Measurements from ENCODE around the gene FAR1.

FAR1 gene

DNA sequence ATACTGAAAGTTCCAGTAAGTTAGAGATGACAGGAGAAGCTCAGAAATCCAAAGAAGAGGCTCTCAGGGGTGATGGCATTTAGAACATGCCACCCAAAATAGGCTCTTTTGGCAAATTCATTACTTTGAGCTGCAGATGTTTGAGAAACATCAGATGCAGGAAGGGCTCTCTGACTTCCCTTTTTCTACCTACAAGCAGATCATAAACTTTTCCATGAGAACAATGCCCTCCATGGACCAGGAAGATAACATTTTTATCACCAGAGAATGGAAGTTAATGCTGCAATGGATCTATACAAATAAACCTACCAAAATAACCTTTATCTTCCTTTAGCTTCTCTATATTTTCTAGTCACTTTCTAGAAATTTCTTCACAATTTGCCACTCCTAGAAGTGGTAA is 32.7 kb upstream of the FAR1 start:
- H3K36me3 ChIP-seq (ENCODE audit: control insufficient read depth, insufficient read depth, low read length), result no peaks in the 10 kb centered on the region
- no peaks in the 10 kb centered on the region for H3K27me3 ChIP-seq (replicated peaks; ENCODE audit: control insufficient read depth, insufficient read depth, low read length)
- H3K4me3 ChIP-seq (replicated peaks; ENCODE audit: low read depth, low read length), result no peak overlapping the region
- DNase-seq (ENCODE audit: extremely low read depth, insufficient read length), result no peak
- TF ChIP-seq, protein P1, sequence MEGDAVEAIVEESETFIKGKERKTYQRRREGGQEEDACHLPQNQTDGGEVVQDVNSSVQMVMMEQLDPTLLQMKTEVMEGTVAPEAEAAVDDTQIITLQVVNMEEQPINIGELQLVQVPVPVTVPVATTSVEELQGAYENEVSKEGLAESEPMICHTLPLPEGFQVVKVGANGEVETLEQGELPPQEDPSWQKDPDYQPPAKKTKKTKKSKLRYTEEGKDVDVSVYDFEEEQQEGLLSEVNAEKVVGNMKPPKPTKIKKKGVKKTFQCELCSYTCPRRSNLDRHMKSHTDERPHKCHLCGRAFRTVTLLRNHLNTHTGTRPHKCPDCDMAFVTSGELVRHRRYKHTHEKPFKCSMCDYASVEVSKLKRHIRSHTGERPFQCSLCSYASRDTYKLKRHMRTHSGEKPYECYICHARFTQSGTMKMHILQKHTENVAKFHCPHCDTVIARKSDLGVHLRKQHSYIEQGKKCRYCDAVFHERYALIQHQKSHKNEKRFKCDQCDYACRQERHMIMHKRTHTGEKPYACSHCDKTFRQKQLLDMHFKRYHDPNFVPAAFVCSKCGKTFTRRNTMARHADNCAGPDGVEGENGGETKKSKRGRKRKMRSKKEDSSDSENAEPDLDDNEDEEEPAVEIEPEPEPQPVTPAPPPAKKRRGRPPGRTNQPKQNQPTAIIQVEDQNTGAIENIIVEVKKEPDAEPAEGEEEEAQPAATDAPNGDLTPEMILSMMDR (IDR thresholded peaks at IDR 0.05; ENCODE audit: insufficient read depth, low read length, poor library complexity, severe bottlenecking), result no peak

DNA sequence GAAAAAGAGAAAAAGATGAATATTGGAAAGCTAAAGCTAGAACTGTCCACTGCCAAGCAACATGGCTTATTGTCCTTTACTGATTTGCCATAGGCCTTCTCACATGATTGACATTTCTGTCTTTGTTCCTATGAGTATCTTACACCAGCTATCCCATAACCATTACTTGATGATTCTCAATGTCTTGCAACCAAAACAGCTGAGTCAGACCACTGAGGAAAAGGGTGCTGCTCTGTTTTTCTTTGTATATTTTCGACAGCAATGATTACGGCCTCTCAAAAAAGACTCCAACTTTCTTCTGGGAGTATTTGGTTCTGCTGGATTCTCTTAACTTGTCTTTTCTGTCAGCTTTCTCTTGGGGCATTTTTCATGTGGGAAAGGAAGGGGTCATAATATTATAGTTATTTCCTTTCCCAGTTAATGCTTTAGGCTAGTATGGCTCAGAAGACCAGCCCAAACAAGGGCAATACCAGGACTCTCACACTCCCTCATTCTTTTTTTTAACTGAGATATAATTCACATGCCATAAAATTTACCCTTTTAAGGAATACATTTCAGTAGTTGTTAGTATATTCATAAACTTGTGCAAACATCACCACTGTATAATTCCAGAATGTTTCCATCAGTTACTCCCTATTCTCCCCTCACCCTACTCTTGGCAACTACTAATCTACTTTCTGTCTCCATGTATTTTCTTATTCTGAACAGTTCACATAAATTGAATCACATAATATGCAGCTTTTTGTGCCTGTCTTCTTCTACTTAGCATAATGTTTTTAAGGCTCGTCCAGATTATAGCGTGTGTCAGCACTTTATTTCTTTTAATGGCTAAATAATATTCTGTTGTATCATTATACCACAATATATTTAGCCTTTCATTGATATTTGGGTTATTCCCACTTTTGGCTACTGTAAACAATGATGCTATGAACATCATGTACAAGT is 31.1 kb upstream of the FAR1 start:
- TF ChIP-seq, protein P1 (IDR thresholded peaks at IDR 0.05; ENCODE audit: insufficient read depth, low read length, poor library complexity, severe bottlenecking), result no peak
- Histone ChIP-seq H3K4me3 (replicated peaks; ENCODE audit: low read depth, low read length) (no peak overlapping the region), H3K36me3 (ENCODE audit: control insufficient read depth, insufficient read depth, low read length) (no peaks in the 10 kb centered on the region), H3K27me3 (replicated peaks; ENCODE audit: control insufficient read depth, insufficient read depth, low read length) (no peaks in the 10 kb centered on the region)
- no peak for DNase-seq (ENCODE audit: extremely low read depth, insufficient read length)

DNA sequence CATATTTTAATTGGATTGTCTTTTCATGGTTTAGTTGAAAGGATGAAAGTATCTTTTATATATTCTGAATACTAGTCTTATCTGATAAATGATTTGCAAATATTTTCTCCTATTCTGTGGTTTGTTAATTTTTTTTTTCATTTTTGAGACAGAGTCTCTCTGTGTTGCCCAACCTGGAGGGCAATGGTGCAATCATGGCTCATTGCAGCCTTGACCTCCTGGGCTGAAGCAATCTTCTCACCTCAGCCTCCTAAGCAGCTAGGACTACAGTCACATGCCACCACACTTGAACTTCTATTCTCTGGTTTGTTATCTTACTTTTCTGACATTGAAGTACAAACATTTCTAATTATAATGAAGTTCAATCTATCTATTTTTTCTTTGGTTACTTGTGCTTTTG is 30.0 kb upstream of the FAR1 start:
- no peak overlapping the region for H3K4me3 ChIP-seq (replicated peaks; ENCODE audit: low read depth, low read length)
- no peaks in the 10 kb centered on the region for H3K36me3 ChIP-seq (ENCODE audit: control insufficient read depth, insufficient read depth, low read length)
- no peaks in the 10 kb centered on the region for H3K27me3 ChIP-seq (replicated peaks; ENCODE audit: control insufficient read depth, insufficient read depth, low read length)
- TF ChIP-seq, protein P1 (IDR thresholded peaks at IDR 0.05; ENCODE audit: insufficient read depth, low read length, poor library complexity, severe bottlenecking), result no peak
- no peak for DNase-seq (ENCODE audit: extremely low read depth, insufficient read length)

DNA sequence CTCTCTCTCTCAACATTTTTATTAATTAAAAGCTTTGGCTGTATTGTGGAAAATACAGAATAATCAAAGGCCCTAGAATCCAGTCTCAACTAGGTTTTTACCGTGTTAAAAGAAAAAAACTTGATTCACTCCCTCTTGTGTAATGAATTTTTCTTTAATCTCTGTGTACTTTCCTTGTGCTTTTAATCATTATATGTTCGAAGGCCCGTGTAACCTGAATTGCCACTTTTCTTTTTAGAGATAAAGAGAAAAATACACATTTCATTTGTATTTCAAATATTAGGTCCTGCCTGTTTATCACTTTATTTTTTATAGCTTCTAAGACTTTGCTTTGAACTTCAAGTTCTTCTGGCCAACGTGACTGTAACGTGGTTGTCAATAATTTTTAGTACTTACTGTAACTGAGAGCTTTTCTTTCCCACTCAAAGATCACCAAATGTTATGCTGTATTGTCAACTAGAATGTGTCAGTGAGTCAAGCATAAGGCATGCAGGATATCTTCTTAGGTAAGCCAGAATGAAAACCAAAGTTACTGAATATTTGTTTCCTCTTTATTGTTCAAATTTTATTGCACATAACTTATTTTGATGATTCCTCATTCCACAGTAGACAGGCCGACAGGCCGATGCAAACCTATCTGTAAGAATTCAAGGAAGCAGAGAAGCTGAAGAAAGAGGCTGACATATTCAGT is 23.3 kb upstream of the FAR1 start:
- no peaks in the 10 kb centered on the region for H3K36me3 ChIP-seq (ENCODE audit: control insufficient read depth, insufficient read depth, low read length)
- no peaks in the 10 kb centered on the region for H3K27me3 ChIP-seq (replicated peaks; ENCODE audit: control insufficient read depth, insufficient read depth, low read length)
- DNase-seq (ENCODE audit: extremely low read depth, insufficient read length), result no peak
- no peak overlapping the region for H3K4me3 ChIP-seq (replicated peaks; ENCODE audit: low read depth, low read length)
- TF ChIP-seq, protein P1 (IDR thresholded peaks at IDR 0.05; ENCODE audit: insufficient read depth, low read length, poor library complexity, severe bottlenecking), result no peak

DNA sequence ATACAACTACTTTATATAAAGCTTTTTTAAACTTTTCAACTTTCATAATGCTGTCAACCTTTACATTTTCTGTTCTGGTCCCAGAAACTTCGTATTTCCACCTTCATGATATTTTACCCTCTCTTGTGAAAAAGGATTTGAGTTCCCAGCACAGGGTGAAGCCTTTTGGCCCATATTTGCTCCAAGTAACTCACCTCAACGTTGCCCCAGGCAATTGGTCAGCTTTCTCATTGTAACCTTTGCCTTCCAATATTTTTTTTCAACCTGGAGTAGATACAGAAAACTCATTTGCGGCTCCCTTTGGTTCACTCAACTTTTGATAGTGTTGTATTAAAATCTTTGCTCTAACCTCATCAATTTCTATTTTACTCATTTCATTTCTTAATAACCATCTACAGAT is 21.1 kb upstream of the FAR1 start:
- TF ChIP-seq, protein P1 (IDR thresholded peaks at IDR 0.05; ENCODE audit: insufficient read depth, low read length, poor library complexity, severe bottlenecking), result no peak
- DNase-seq (ENCODE audit: extremely low read depth, insufficient read length), result no peak
- H3K4me3 ChIP-seq (replicated peaks; ENCODE audit: low read depth, low read length), result no peak overlapping the region

More for the DNA sequence above, 21.1 kb upstream of the FAR1 start:
- H3K27me3 ChIP-seq (replicated peaks; ENCODE audit: control insufficient read depth, insufficient read depth, low read length), result no peaks in the 10 kb centered on the region
- no peaks in the 10 kb centered on the region for H3K36me3 ChIP-seq (ENCODE audit: control insufficient read depth, insufficient read depth, low read length)

Measured in GM06990 (cell line).